ENCODE measurements around the gene POLDIP3.
"Not testable (repeated sequence)": the region's sequence is repeated elsewhere in the genome, so short reads cannot be mapped to it uniquely, and the experiment has no call there.

GRCh38 chr22:42563943-42564342, 50.7 kb downstream of the POLDIP3 start:
- not testable (repeated sequence) for TF ChIP-seq CTCF (IDR thresholded peaks at IDR 0.05; ENCODE audit: insufficient read depth, low read length, poor library complexity, severe bottlenecking); EZH2phosphoT487 (conservative IDR thresholded peaks at IDR 0.05; ENCODE audit: low read length)

Data from SU-DHL-6 (cell line).